Right lobe of liver (tissue), 4 donors: ENCODE data around the gene TRMT10C.

ENCODE experiments used
- CTCF ChIP-seq, 4 donors: fragments of 200-600 bp in 3 of 4; fragments of 450-650 bp in 1 of 4; IDR thresholded peaks; one replicate each; pipeline versions ENCODE4 v1.5.1 to v1.8.0; 2016 to 2022; ENCODE audit warnings: antibody characterized with exemption in 4 of 4, mild to moderate bottlenecking in 2 of 4
- POLR2A ChIP-seq: fragments of 450-650 bp; IDR thresholded peaks from one replicate; pipeline ENCODE4 v1.6.1; 2017; ENCODE audit warnings: antibody characterized with exemption, mild to moderate bottlenecking
- donor health status: DM: no; HTN: no; CAD: no.
- donor health status: DM: no; HTN: no; CAD: no.
- donor health status: DM: no; HTN: yes; CAD: no.

GRCh38 chr3:101527906-101528305 is 33.8 kb upstream of the TRMT10C start:
- no peak for TF ChIP-seq POLR2A
- no peak for TF ChIP-seq CTCF (IDR thresholded peaks at IDR 0.05)
